Left renal pelvis (tissue), 4 donors: ENCODE data around the gene SERPINA12. TPM values are rescaled to one million over a fixed set of nuclear protein-coding genes. Genes with fewer than 3 reads are reported as not detected.

ENCODE experiments used
- DNase-seq, 4 donors: peaks; one replicate each; pipeline ENCODE4 v3.0.0-alpha.2; 2013; ENCODE audit warnings: low read depth in 4 of 4, low spot score in 3 of 4
- polyA plus RNA-seq, 4 donors: library from polyadenylated mRNA; unstranded; fragments of 120-200 nt; gene quantifications; one replicate each; pipeline ENCODE4 v1.2.1, GENCODE V29; 2013; ENCODE audit not compliant: insufficient read length in 4 of 4

The SERPINA12 gene
- polyA plus RNA-seq, 4 donors: 0.33 to 0.37 (median 0.36) TPM; not detected in 1

GRCh38 chr14:94469261-94469660, 40.0 kb downstream of the SERPINA12 start:
- no peak for DNase-seq

GRCh38 chr14:94467728-94468520, 41.3 kb downstream of the SERPINA12 start:
- DNase-seq: no peak

GRCh38 chr14:94466706-94467370, 42.4 kb downstream of the SERPINA12 start:
- no peak for DNase-seq

GRCh38 chr14:94465042-94465441, 44.2 kb downstream of the SERPINA12 start:
- no peak for DNase-seq

GRCh38 chr14:94464290-94464689, 45.0 kb downstream of the SERPINA12 start:
- DNase-seq: no peak

GRCh38 chr14:94462763-94463572, 46.3 kb downstream of the SERPINA12 start:
- no peak for DNase-seq

- DNase-seq: no peak
Observed at GRCh38 chr14:94462219-94462551, 47.1 kb downstream of the SERPINA12 start.

GRCh38 chr14:94461526-94462218, 47.6 kb downstream of the SERPINA12 start:
- no peak for DNase-seq

GRCh38 chr14:94460631-94461416, 48.4 kb downstream of the SERPINA12 start:
- DNase-seq: no peak

GRCh38 chr14:94458558-94459205, 50.6 kb downstream of the SERPINA12 start:
- no peak for DNase-seq

GRCh38 chr14:94458096-94458495, 51.2 kb downstream of the SERPINA12 start:
- no peak for DNase-seq

GRCh38 chr14:94455928-94456327, 53.3 kb downstream of the SERPINA12 start:
- DNase-seq: no peak

GRCh38 chr14:94451826-94452225, 57.4 kb downstream of the SERPINA12 start:
- no peak for DNase-seq

GRCh38 chr14:94451091-94451771, 58.0 kb downstream of the SERPINA12 start:
- DNase-seq: no peak

GRCh38 chr14:94450722-94451090, 58.6 kb downstream of the SERPINA12 start:
- DNase-seq: no peak

- no peak for DNase-seq
Observed at GRCh38 chr14:94449930-94450329, 59.3 kb downstream of the SERPINA12 start.

GRCh38 chr14:94448071-94448808, 61.0 kb downstream of the SERPINA12 start:
- DNase-seq: no peak

GRCh38 chr14:94447206-94447605, 62.1 kb downstream of the SERPINA12 start:
- DNase-seq: no peak
